A549 (cell line): ENCODE results near the gene RBMS3.

Source experiments
- CEBPB ChIP-seq, 2 experiments: fragments of >200 bp in 1 of 2; sonication (Bioruptor Twin) in 1 of 2; formaldehyde crosslinking in 1 of 2; IDR thresholded peaks; 2 replicates each; pipeline ENCODE4 v1.6.1; 2012 to 2016
- CTCF ChIP-seq: fragments of >200 bp; sonication (Bioruptor Twin); formaldehyde crosslinking; IDR thresholded peaks from 3 replicates; pipeline ENCODE4 v1.5.1; 2016
- ESRRA ChIP-seq: fragments of 150-350 bp; IDR thresholded peaks from 2 replicates; pipeline ENCODE4 v1.6.1; 2014; ENCODE audit warnings: mild to moderate bottlenecking, low read length, borderline replicate concordance
- MAX ChIP-seq: IDR thresholded peaks from 2 replicates; pipeline ENCODE4 v1.6.1; 2012
- MYC ChIP-seq: IDR thresholded peaks from 2 replicates; pipeline ENCODE4 v1.6.1; 2012; ENCODE audit warnings: mild to moderate bottlenecking, inconsistent platforms, low read length, improper control_type of control experiment, borderline replicate concordance

GRCh38 chr3:29531644-29532043, 250.8 kb downstream of the RBMS3 start:
- no peak for TF ChIP-seq MAX
- TF ChIP-seq CTCF = no peak
- no peak for TF ChIP-seq ESRRA
- no peak for TF ChIP-seq MYC
- no peak for TF ChIP-seq CEBPB (IDR thresholded peaks at IDR 0.05)
